Cardiac fibroblast (primary cell): ENCODE data around the gene ATP9B.

Source experiments
- DNase-seq, 2 donors: peaks; one replicate each; pipeline versions ENCODE4 v3.0.0 to v3.0.0-alpha.2; 2010; ENCODE audit warnings: low read depth in 2 of 2
- H3K4me3 ChIP-seq, 2 donors: replicated peaks in 1 of 2; 1 replicate in 1 of 2; 2 replicates in 1 of 2; pipeline ENCODE4 v1.5.1; 2011; ENCODE audit warnings: low read depth in 2 of 2, low read length in 2 of 2, mild to moderate bottlenecking in 2 of 2, moderate library complexity in 1 of 2
- TF ChIP-seq, protein P1 (sequence below): IDR thresholded peaks from one replicate; pipeline ENCODE4 v1.5.1; 2011; ENCODE audit warnings: low read depth, mild to moderate bottlenecking, low read length, inconsistent platforms

ATP9B gene

DNA sequence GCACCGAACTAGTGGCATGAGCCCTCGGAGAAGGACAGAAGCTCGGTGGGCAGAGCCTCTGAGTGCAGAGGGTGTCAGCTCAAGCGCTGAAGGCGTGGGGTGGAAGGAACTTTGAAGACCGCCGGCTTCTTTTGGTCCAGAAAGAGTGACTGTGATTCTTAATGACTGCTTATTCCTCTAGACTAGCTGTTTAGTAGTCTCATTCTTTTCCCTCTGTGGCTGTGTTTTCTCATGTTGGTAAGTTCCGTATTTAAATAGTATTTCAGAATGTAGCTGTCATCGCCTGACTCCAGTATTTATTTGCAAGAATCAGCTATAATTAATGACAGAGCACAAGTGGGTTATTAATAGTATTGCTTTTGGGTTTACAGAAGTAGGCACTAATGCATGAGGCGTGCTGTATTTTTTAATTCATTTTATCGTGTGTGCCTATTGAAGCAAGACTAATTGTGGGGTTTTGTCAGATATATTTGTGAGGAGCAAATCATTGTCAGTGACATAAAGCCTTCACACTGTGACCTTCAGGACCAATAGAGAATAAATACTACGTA lies 245.7 kb downstream of the ATP9B start:
- no peak for DNase-seq
- TF ChIP-seq, protein P1, sequence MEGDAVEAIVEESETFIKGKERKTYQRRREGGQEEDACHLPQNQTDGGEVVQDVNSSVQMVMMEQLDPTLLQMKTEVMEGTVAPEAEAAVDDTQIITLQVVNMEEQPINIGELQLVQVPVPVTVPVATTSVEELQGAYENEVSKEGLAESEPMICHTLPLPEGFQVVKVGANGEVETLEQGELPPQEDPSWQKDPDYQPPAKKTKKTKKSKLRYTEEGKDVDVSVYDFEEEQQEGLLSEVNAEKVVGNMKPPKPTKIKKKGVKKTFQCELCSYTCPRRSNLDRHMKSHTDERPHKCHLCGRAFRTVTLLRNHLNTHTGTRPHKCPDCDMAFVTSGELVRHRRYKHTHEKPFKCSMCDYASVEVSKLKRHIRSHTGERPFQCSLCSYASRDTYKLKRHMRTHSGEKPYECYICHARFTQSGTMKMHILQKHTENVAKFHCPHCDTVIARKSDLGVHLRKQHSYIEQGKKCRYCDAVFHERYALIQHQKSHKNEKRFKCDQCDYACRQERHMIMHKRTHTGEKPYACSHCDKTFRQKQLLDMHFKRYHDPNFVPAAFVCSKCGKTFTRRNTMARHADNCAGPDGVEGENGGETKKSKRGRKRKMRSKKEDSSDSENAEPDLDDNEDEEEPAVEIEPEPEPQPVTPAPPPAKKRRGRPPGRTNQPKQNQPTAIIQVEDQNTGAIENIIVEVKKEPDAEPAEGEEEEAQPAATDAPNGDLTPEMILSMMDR = no peak
- H3K4me3 ChIP-seq = no peak overlapping the region

DNA sequence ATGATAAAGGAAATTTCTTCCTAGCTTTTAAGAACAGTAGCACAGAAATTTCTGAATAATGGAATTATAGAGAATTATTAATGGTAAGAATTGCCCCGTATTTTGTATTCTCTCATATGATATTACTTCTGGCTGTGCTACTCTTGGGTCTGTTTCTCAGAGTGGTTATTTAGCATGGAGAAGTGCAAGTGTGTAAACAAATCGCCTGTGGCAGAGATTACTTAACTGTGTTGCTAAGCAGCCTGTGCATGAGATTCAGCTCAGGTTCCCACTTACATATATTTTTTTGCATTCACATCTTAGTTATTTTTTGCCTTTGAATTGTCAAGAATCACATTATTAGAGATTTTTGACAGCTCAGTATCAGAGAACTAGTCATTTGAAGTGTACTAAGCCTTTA lies 246.4 kb downstream of the ATP9B start:
- DNase-seq = no peak
- H3K4me3 ChIP-seq = no peak overlapping the region
- TF ChIP-seq, protein P1 = no peak

DNA sequence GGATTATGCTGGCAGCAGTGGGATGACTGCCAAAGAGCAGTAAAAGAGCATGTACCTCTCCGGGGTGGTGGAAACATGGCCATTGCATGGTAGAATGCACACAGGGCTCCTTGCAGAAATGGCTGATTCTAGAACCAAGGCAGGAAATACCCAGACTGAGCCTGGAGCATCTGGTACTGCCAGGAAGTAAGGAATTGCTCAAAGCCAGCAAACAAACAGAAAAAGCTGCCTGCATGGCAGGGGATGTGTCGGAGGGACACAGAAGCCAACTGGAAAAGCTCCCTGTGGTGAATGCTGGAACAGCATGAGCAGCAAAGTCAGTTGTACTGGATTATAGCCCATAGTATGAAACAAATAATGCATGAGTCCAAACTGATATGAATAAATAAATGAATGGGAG lies 248.5 kb downstream of the ATP9B start:
- TF ChIP-seq, protein P1 = no peak
- DNase-seq = peak in 1 of 2 donors; percentile 19
- H3K4me3 ChIP-seq = no peak overlapping the region

DNA sequence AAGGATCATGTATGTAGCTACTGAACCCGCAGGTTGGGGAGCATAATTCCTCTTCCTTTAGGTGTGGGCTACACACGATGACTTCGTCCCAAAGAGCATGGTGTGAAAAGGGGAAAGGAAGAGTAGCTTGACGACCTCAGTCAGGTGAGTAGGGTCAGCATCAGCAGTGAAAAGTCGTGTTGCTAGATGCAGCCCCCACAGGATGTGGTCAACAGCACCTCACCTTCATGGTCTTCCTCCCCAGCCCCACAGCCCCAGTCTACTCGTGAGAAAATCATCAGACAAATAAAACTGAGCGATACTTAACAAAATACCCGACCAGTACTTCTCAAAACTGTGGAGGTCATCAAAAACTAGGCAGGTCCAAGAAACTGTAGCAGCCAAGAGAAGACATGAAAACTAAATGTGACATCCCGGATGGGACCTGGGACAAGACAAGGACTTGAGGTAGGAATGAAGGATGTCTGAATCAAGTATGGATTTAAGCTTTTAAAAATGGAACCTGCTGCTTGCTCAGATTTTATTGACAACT lies 249.0 kb downstream of the ATP9B start:
- H3K4me3 ChIP-seq = no peak overlapping the region
- TF ChIP-seq, protein P1 = no peak
- no peak for DNase-seq

DNA sequence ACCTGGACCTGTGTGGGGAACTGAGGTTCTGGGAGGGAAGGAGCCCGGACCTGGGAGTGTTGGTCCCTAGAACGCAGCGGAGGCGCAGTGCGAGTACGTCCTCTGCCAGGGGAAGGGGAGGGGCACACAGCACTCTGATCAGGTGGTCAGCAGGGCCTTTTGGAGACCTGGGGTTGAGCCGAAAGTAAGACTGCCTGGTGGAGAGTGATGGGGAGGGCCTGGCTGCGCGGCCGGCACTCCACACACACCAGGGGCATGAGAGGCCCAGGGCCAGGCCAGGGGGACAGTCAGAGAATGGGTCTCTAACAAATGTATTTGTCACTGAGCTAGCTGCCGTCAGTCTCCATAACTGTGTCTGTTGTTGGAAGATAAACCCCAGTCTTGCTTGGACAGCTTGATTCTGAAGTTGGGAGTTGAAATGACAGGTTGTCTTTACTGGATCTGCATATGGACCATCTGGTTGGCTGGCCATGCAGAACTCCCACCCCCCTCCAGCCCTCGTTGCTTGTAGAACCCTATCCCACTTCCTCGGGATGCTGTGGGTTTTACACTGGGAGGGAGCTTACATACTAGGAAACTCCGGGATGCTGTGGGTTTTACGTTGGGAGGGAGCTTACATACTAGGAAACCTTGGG lies 251.1 kb downstream of the ATP9B start:
- DNase-seq = no peak
- no peak overlapping the region for H3K4me3 ChIP-seq
- TF ChIP-seq, protein P1 = no peak

DNA sequence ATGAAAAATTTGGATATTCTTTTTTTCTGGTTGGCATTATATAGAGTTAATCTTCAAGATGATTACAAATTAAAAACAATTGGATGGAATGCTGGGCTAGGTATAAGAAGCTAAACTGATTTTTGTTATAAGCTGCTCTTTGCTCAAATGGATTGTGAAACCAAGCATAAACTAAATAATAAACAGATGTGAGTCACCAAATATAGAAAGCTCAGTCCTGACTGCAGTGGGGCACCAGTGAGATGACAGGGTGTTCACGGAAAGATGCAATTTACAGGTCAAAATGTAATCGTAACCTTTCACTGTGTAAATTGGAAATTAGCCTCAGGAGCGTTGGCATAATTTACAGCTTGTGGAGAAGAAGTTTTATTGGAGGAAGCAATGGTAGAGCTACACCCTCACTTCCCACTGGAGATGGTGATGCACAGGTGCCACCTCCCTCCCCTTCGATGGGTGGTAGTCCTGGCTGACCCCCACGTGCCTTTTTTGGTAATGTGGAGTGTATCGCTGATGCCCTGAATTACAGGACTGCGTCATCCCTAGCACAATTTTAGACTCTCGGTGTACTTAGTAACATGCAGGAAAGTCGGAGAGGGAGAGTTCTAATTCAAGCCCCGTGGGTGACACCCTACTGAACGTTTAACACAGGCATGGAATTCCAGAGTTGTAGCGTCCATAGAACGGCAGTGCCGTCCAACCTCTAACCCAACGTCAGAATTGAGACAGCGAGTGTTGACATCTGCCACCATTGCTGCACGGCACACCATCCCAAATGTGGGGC lies 252.6 kb downstream of the ATP9B start:
- TF ChIP-seq, protein P1 = no peak
- H3K4me3 ChIP-seq = no peak overlapping the region
- DNase-seq = peak in 1 of 2 donors; percentile 15
